ENCODE measurements around the gene MBNL2.

The MBNL2 gene

DNA sequence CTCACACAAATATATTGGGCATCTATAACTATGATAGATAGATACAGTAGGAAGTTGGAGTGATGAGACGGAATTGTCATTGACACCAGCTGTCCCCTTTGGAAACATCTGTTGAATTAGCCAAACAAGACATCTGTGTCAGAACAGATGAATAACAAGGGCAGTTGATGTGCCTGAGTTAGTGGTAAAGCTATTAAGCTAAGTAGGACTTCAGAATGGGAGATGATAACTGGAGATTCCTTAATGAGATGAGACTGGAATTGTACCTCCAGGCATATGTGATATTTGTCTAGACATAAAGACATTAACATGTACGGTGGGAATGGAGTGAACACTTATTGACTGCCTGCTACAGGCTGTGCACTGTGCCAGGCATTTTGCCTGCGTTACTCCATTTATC is 78.7 kb downstream of the MBNL2 start:
- no peak for DNase-seq (ENCODE audit: low read depth, low spot score)

DNA sequence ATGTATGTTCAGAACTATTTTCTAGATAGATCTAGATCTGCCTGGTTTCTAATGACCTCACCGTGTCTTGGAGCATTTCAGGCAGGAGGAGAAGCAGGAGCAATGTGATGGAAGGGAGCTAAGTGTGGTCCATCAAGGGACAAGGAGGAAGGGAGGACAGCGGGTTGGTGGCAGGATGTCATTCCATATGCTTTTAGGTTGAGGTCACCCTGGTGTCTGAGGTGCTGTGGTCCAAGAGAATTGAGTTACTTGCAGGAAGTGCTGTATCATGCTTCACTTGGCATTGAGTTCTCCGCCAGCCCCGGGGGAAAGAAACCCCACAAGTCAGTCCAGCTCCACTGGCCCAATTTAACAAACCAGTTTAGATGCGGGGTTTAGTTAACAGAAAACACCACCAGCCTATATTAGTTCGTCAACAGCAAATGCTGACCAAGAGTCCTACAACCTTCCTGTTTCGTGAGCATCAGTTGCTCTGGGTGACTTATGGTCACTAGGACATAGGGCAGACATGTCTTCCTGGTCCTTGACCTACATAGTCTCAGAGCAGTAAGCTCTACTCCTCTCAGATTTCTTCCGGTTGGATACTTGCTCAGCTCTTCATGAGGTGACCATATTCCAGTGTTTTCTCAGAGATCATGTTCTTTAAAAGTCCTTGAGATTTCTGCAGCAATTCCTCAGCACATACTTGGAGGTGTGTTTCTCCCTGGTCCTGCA is 79.4 kb downstream of the MBNL2 start:
- no peak for DNase-seq (ENCODE audit: low read depth, low spot score)

DNA sequence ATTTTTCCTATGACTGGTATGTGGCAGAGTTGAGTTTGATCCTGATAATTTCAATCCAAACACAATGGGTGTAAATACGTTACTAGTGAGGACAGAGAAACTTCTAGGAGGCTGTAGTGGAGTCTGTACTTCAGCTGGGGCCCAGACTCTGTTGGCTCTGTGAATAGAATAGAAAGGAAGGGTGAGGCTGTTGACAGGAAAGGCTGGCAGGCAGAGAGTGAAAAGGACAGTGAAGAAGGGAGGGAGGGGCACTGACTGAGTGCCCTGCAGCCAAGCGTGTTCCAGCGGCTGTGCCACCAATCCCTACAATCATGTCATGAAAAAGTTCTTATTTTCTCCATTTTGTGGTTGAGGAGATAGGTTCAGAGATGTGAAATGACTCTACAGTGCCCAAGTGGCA is 80.5 kb downstream of the MBNL2 start:
- no peak for DNase-seq (ENCODE audit: low read depth, low spot score)

DNA sequence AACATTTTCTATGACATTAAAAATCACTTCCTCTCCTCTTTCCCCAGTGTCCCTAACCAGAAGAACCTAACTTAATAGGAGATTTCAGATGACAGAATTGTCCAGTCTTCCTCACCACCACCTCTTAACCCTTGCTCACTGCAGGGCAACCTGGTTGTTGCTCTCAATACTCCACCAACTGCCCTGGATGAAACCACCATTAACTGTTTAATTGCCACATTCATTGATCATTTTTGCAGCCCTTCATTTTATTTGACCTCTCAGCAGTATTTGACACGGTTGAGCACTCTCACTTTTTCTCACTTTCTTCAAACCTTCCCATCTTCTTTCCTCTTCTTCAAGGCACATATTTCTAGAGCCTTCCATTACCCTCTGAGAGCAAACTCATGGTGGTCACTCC is 84.0 kb downstream of the MBNL2 start:
- DNase-seq (ENCODE audit: low read depth, low spot score) = no peak

DNA sequence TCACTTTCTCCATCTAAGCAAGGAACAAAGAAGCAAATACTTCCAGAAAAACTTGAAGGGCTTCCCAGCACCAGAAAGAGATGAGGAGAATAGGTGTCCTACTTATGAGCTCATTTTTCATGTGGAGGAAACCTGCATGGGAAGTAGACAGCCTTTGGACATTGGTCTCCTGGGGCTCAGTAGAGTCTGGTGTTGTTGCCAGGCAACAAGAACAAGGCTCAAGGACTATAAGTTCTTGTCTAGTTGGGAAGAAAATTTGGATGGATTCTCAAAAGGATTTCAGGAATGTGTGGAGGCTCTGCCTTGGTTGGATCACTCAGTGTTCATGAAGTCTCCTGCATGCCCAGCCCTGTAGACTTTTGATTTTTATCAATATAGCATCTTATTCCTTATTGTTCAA is 84.5 kb downstream of the MBNL2 start:
- no peak for DNase-seq (ENCODE audit: low read depth, low spot score)

DNA sequence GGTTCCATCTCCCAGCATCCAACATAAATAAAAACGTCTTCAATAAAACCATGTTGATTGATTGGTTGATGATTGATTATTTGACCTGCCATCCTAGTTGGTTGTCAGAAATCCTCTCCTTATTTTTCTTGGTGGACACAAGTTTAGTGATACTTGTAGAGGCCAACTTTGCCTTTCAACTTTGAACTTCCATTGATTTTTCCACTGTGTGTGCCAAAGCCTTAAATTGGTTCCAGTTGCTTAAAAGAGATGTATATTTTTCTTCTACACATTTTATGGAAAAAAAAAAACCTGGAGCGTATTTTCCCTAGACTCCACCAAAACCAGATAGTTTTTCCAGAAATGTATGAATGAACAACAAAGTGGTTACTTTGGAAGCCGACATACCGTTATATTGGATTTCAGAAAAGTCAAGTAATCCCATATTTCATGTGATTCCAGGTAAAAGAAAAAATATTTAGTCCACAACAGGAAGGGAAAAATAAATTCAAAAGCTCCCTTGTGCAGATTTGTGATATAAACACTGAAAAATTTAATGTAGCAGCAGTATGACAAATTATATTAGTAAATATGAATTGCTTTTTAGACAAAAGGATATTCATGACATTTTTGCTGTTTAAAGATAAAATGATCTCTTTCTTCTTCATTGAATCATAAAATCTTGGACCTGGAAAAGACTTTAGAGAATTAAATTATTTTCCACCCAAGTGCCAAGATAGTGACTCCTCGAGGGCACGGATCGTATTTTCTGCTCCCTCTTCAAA is 85.2 kb downstream of the MBNL2 start:
- no peak for DNase-seq (ENCODE audit: low read depth, low spot score)

DNA sequence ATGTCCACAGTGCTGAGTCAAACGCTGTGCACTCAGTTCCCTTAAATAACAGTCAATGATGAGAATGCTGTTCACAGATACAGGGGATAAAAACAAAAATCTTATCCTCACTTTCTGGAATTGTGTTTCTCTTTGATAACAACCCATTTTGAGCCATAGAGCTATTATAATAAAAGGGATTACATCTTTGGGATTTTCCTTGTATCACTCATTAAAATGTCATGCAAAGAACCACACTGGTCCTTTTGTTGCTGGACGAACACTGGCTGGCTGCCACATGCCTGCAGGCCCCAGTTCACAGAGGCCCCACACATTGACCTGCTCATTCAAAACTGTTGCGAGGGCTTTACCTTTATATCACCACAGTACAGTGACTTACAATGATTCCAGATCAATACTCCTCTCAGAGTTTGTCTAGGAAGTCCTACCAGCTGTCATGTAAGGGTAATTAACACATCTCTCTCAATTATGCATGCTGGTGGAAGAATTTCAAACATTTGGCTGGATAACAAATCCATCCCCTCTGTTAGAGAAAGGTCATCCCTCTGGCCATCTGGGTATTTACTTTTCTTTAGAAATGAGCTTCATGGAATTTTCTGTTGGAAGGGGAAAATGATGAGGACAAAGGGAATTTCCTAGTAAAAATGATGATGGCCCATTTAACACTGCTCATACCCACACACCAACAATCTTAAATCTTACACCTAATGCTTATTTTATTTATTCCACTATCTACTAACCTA is 85.9 kb downstream of the MBNL2 start:
- DNase-seq (ENCODE audit: low read depth, low spot score) = peak; percentile 13

DNA sequence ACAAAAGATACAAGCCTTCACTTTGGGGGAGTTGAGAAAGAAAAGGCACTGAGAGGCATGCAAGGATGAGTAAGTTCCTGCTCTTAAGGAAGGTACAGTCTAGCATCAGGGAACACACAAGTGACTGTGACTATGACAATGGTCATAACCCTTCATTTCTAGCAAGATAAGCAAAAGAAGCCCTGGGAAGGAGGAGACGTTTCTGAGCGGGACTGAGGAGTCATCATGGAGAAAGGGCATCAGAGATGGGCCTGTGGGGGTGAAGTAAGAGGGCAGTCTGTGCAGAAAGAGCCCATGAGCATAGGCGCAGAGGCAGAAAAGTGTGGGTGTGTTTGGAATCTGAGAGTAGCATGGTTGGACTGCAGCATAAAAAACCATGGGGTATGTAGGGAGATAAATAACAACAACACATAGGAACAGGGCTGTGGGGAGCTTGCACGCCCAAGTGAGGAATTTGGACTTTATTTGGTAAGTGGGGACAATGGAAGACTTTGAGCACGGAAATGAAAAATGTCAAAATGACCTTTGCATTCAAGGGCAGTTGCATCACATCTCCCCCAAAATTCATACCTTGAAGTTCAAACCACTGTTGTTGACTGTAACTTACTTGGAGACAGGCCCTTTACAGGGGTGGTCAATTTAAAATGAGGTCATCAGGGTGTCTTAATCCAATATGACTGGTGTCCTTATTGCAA is 86.7 kb downstream of the MBNL2 start:
- no peak for DNase-seq (ENCODE audit: low read depth, low spot score)

DNA sequence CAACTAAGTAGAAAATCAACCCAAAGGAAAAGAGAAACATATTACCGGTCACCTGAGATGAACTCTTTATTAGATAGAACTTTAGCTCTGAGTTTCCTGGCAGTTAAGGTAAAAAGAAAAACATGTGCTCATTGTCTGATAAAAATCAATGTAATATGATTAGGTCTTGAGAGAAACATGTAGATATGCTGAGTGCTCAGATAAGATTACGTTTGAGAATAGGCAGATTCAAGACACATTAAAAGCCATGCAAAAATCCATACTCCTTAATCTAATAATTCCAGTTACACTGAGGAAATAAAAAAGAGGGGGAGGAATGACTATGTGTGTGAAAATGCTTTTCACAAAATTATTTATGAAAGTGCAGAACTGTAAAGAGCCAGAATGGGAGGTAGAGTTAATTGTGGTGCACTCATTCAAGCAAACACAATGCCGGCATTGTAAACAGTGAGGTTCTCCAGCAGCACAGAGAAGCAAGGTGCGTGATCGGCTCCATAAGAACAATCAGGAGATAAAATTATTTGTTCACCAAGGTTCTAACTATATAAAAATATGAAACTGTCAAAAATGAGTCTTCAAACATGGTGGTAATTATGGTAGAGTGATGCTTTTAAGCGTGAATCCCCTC is 88.8 kb downstream of the MBNL2 start:
- no peak for DNase-seq (ENCODE audit: low read depth, low spot score)

DNA sequence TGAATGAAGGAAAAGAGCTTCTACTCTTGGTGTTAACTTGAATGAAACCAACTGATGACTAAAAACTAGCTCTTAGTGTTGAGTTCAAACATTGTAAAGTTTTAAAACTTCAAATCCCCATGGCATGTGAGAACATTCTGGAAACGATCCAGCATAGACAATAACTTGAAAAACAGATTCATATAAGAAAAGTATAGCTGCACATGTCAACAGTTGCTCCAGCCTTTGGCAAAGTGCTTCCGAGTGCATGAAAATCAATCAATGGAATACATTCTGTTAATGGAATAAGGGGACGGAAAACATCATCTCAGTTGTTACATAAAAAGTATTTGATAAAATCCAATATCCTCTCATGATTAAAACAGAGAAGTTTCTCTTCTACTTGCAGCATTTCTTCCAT is 89.8 kb downstream of the MBNL2 start:
- no peak for DNase-seq (ENCODE audit: low read depth, low spot score)

DNA sequence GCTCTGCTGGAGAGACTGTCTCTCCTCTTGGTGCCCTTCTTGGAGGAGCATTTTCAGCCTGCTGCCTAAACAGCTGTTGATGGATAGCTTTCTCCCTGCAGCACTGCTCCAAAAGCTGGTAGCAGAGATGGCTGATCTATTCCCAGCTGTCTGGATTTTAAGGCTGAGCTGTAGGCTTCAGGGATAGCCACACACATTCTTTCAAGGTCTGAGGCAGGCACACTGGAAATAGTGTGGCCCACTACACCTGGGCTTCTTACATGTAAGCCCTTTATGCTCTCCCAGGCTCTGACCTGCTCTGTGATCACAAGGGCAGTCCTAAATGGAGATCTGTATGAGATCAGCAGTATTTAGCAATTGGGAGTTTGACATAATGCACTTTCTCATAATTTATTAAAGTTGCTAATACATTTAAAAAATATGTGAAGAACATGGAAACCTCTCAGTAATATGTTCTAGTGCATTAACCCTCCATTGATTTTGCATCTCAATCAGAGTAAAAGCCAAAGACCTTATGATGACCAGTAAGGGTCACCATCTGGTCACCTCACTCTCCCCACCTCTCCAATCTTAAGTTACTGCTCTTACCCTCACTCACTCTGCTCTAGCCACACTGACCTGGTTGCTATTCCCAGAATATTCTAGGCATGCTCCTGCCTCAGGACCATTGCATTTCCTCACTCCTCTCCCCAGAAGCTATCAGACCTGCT is 91.6 kb downstream of the MBNL2 start:
- no peak for DNase-seq (ENCODE audit: low read depth, low spot score)

DNA sequence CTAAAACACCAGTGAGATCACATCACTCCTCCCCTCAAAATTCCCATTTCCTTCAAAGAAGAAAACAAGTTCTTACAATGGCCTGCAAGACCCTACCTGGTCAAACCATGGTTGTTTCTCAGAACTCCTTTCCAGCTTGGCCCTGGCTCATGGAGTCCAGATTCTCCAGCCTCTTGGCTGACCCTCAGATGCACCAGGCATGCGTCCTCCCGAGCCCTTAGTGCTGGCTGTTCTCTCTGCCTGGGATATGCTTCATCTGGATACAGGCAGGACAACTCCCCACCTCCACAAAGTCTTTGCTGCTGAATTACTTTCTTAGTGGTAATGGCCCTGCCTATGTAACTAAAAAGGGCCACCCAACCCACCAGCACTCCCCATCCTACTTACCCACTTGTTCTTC is 94.3 kb downstream of the MBNL2 start:
- DNase-seq (ENCODE audit: low read depth, low spot score) = no peak

DNA sequence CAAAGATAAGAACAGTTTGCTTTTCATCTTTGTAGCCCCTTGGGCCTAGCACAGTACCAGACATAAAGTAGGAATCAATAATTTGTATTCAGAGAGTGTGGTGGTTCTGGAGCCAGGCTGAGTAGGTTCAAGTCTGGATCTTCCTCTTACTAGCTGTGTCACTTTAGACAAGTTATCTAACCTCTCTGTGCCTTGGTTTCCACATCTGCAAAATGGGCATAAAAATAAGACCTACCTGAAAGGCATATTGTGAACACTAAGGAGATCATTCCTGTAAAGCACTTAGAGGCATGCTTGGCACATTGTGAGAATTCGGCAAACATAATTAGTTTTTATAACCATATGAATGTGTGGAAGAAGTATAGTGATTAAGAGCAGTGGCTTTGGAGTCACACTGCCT is 95.8 kb downstream of the MBNL2 start:
- no peak for DNase-seq (ENCODE audit: low read depth, low spot score)

DNA sequence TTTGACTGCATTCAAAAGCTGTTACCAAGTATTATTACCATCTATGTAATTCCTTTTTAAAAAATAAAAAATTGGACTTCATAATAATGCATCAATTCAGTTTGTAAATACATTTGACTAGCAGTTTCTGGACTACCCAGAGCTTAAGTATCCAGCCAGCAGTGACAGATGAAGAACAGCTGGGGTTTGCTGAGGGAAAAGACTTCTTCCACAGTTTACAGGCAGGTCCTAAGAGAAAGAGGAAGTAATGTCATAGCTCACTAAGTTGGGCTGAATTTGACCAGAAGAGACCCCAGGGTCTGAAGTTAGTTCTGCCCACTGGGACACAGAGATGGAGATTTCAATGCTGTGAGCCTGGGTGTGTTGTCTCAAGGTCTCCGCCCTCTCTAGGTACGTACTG is 96.4 kb downstream of the MBNL2 start:
- no peak for DNase-seq (ENCODE audit: low read depth, low spot score)

DNA sequence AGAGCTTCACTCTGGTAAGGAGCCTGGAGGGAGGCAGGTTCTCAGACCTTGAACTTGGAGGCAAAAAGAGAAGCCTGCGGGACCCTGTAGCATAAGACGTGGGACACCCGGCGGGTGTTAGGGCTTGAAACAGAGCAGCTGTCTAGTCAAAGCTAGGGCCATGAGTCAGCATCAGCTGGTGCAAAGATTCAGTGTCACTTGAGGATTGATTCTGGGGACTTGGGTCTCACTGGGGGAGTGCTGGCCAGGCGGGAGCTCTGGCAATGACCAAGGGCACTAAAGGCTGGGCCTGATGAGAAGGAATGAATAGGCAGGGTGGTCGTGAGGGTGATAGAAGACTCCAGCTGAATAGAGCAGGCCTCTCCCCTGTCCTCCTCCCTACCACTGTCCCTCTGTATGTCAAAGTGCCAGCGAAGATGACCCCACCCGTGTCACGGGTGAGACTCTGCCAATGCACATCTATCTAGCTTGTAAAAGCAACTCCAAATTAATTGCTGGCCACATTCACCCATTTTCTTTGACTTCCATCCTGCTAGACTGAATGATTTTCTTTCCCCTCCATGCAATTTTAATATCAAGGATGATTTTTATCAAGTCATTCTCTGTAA is 97.1 kb downstream of the MBNL2 start:
- no peak for DNase-seq (ENCODE audit: low read depth, low spot score)

DNA sequence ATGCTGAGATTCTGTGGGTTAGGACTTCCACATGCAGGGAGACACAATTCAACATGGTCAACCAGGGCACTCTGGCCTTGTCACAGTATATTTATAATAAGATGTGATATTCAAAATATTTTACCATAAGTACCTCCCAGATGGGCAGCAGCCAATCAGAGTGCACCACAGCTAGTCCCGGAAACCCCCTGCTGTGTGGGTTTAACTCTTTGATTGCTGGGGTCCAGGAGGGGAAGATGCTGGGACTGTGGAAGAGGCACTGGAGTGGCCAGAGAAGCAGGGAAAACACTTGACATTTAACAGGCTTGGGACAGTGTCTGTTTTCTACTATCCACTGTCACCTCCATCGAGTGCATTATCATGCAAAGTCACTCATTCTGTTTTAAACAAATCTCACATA is 99.0 kb downstream of the MBNL2 start:
- no peak for DNase-seq (ENCODE audit: low read depth, low spot score)

DNA sequence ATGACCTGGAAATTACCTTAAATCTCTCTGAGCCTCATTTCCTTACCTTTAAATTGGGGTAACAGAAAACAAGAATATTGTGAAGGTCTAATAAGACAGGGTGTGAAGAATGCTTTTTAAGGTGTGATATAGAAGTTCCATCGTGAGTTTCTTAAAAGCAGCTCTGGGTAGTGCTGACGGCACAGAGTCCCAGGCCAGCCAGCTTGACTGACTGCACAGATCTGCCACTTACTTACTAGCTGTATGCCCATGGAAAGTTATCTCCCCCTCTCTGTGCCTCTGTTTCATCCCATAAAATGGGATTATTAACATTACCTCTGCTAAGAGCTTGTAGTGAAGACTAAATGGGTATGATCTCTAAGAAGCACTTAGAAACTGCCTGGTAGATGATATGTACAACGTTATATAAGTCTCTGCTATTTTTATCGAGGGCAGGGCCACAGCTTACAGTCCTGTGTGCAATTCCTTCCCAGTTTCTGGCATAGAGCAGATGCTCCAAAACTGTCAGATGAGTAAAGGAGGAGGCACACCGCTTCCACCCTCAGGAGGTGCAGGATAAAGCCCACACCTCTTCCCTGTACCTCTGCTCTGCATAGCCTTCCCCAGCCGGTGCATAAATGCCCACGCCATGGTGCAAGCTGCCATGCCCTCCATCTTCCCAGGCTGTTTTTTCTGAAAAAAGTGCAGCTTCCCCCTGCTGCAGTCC is 99.6 kb downstream of the MBNL2 start:
- no peak for DNase-seq (ENCODE audit: low read depth, low spot score)

DNA sequence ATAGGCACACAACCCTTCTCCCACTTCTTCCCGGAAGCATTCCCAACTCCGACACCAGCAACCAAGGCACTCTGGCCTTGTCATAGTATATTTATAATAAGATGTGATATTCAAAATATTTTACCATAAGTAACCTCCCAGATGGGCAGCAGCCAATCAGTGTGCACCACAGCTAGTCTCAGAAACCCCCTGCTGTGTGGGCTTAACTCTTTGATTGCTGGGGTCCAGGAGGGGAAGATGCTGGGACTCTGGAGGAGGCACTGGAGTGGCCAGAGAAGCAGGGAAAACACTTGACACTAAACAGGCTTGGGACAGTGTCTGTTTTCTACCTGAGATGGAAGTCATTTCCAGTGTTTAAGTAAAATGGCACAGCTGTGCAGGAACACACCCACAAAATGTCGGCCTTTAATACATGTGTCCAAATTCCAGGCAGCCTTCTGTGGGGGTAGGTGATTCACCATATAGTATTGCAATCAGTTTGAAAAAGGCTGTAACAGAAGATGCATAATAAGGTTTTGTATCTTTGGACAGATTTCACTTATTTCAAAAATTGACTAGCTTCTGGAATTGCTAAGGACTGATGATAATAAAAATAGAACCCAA is 100.7 kb downstream of the MBNL2 start:
- no peak for DNase-seq (ENCODE audit: low read depth, low spot score)

DNA sequence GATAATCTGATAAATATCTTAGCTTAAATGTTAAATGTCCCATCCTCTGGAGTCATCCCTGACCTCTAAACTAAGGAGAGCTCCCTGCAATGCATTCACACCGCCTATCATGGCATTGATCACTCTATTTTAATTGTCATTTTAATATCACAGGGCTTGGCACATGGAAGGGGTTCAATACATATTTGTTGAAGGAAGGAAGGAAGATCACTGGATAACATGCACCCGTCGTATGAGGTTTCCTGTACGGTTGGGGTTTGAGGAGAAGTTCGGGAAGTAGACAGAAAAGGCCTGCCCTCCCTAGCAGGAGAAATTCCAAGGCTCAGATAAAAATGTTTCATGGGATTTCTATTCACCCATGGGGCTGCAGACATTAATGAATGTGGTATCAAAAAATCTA is 102.0 kb downstream of the MBNL2 start:
- no peak for DNase-seq (ENCODE audit: low read depth, low spot score)

DNA sequence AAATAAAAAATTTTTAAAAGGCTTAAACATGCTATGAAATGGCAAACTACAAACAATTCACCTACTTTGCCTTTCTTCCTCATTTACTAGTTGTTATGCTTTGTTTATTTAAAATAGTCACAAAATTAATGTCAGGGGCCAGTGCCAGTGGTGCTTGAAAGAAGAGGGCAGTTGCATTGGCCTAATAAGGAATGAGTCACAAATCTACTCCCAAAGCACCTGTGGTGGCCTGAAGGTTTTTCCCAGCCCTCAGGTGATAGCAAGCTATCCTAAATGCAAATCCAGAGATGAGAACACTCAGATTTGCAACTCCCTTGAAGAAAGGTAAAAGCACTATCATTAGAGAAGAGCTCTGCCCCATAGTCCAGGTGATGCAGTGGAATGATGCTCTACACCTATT is 103.6 kb downstream of the MBNL2 start:
- no peak for DNase-seq (ENCODE audit: low read depth, low spot score)

Measured in ELF-1 (cell line).